Right lobe of liver (tissue), 6 donors: ENCODE data around the gene CELF2. TPM values are rescaled to one million over a fixed set of nuclear protein-coding genes. Genes with fewer than 3 reads are reported as not detected.

Source experiments
- ATAC-seq, 4 donors: fragments of 200-7000 bp; cut with Tn5 transposase; one replicate each; pipeline ENCODE4 v1.9.1; 2020; ENCODE audit warnings: mild to moderate bottlenecking in 4 of 4, moderate library complexity in 4 of 4
- DNase-seq, 3 donors: peaks; one replicate each; pipeline ENCODE4 v3.0.0-alpha.2; 2020
- H3K27ac ChIP-seq, 3 donors: fragments of 200-600 bp; one replicate each; pipeline ENCODE4 v1.8.0; 2022
- H3K27me3 ChIP-seq, 2 donors: fragments of 200-600 bp; one replicate each; pipeline ENCODE4 v1.8.0; 2022
- H3K36me3 ChIP-seq, 4 donors: fragments of 200-600 bp; sonication (generic) in 1 of 4; one replicate each; pipeline versions ENCODE4 v1.5.1 to v1.8.0; 2017 to 2022; ENCODE audit warnings: control low read depth in 1 of 4
- H3K4me1 ChIP-seq, 4 donors: fragments of 200-600 bp; sonication (generic) in 1 of 4; one replicate each; pipeline versions ENCODE4 v1.5.1 to v1.8.0; 2017 to 2022; ENCODE audit warnings: control low read depth in 1 of 4
- H3K4me3 ChIP-seq, 3 donors: fragments of 200-600 bp; one replicate each; pipeline ENCODE4 v1.8.0; 2022
- H3K9me3 ChIP-seq, 4 donors: fragments of 200-600 bp; sonication (generic) in 1 of 4; one replicate each; pipeline versions ENCODE4 v1.5.1 to v1.8.0; 2017 to 2022; ENCODE audit warnings: control low read depth in 1 of 4
- POLR2A ChIP-seq: fragments of 450-650 bp; IDR thresholded peaks from one replicate; pipeline ENCODE4 v1.6.1; 2017; ENCODE audit warnings: antibody characterized with exemption, mild to moderate bottlenecking
- WGBS: methylation state at CpG from one replicate; pipeline ENCODE4 v1.1.6; 2018; ENCODE audit warnings: low coverage, low lambda C conversion rate; ENCODE audit not compliant: insufficient coverage; ENCODE audit errors: missing lambda C conversion rate; 5-methylcytosine and 5-hydroxymethylcytosine counted together
- intact Hi-C, 2 donors: fragments of 100-400 bp; cut with DNase I; formaldehyde crosslinking; loops; one replicate each; pipeline versions ENCODE4 v1.11.2 to v1.14.1; 2022
- total RNA-seq, 6 experiments: library from RNA; depleted of rRNA in 2 of 6; stranded (reverse); fragments of >200 nt in 2 of 6; fragmentation: NEBNext Ultra II Directional in 3 of 6; extraction: Animal tissue kit (Norgen Biotek cat#: 25700) in 3 of 6; gene quantifications; one replicate each; pipeline versions ENCODE4 v1.1.0 to v1.2.4, GENCODE V29; 2016 to 2023
- TF ChIP-seq, protein P1 (sequence below), 4 donors: fragments of 200-600 bp in 3 of 4; fragments of 450-650 bp in 1 of 4; IDR thresholded peaks; one replicate each; pipeline versions ENCODE4 v1.5.1 to v1.8.0; 2016 to 2022; ENCODE audit warnings: antibody characterized with exemption in 4 of 4, mild to moderate bottlenecking in 2 of 4
- donor health status: DM: no; HTN: yes; CAD: no.
- donor health status: DM: no; HTN: no; CAD: no.
- donor health status: DM: no; HTN: no; CAD: no.
- donor health status: DM: no; HTN: yes; CAD: no.
- donor health status: DM: no; HTN: yes; CAD: no.

The CELF2 gene
- total RNA-seq, 6 experiments from 2014 or later: 2.4 to 6.2 (median 3.7) TPM

DNA sequence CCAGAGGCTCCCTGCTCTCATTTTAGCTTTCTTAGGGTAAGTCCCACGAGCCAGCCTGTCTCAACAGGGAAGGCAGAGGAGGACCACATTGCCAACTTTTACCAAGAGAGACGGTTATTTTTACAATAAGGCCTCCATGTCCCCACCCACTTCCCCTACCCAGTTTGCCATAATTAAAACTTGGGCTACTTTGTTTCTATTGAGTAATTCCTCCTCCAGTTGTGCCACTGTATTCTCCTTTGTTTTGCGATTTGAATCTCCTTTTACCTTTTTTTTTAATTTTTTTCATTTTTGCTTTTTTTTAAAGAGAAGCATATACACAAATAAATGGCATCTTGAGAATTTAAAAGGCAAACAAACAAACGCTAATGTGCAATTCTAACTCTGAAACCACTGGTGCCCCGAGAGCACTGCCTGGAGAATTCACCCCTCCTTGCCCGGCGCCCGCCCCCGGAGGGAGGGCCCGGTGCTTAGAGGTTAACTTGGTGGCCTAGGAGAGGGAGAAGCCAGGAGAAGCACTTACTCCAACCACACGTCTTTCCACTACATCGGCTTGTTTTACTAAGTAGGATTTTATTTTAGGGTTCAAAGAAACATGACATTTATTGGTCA is 311.5 kb downstream of the CELF2 start:
- no peak for DNase-seq
- no peak overlapping the region for H3K27ac ChIP-seq
- TF ChIP-seq, protein P1, sequence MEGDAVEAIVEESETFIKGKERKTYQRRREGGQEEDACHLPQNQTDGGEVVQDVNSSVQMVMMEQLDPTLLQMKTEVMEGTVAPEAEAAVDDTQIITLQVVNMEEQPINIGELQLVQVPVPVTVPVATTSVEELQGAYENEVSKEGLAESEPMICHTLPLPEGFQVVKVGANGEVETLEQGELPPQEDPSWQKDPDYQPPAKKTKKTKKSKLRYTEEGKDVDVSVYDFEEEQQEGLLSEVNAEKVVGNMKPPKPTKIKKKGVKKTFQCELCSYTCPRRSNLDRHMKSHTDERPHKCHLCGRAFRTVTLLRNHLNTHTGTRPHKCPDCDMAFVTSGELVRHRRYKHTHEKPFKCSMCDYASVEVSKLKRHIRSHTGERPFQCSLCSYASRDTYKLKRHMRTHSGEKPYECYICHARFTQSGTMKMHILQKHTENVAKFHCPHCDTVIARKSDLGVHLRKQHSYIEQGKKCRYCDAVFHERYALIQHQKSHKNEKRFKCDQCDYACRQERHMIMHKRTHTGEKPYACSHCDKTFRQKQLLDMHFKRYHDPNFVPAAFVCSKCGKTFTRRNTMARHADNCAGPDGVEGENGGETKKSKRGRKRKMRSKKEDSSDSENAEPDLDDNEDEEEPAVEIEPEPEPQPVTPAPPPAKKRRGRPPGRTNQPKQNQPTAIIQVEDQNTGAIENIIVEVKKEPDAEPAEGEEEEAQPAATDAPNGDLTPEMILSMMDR (IDR thresholded peaks at IDR 0.05): no peak
- TF ChIP-seq POLR2A: no peak
- intact Hi-C loops: no loop called here
- 60% methylated on average over 11 of the region's 12 CpGs for WGBS
- no peak overlapping the region for H3K4me3 ChIP-seq
- no peaks in the 10 kb centered on the region for H3K4me1 ChIP-seq
- no peaks in the 10 kb centered on the region for H3K36me3 ChIP-seq
- no peaks in the 10 kb centered on the region for H3K27me3 ChIP-seq
- H3K9me3 ChIP-seq: no peaks in the 10 kb centered on the region
- ATAC-seq: no peak

DNA sequence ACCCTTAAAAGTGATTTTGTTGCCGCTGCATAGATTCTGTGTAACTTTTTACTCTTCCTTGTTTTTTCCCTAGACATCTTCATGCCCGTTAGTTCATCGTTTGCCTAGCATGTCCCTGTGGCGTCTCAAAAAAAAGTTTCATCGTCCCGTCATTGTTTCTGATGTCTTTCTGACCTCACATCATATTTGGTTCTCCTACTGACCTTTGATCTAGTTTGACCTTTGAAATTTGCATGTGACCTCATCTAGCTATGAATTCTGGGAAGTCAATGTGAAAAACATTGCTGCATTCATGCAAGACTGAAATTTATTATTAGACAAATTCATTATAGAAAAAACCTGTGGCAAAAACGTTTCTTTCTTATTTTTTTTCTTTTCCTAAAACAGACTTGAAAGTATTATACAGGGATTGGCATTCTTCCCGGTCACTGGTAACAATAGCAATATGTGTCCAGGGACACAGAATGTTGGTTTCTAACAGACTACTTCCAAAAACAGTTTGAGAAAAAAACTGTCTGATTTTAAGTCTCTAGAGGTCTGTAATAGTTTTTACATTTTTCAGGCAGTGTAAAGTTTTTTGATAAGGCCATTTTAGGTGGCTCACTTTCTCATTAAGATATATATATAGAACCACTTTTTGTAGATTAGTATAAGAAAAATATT is 312.8 kb downstream of the CELF2 start:
- no peaks in the 10 kb centered on the region for H3K27me3 ChIP-seq
- no peaks in the 10 kb centered on the region for H3K36me3 ChIP-seq
- WGBS: 53% methylated on average over 8 of the region's 8 CpGs
- DNase-seq (no peak), ATAC-seq (peak in 1 of 4 donors; percentile 41)
- no peaks in the 10 kb centered on the region for H3K9me3 ChIP-seq
- no peak overlapping the region for H3K4me3 ChIP-seq
- TF ChIP-seq POLR2A: no peak
- TF ChIP-seq, protein P1 (IDR thresholded peaks at IDR 0.05): no peak
- intact Hi-C loops: no loop called here
- no peak overlapping the region for H3K27ac ChIP-seq
- H3K4me1 ChIP-seq: no peaks in the 10 kb centered on the region

DNA sequence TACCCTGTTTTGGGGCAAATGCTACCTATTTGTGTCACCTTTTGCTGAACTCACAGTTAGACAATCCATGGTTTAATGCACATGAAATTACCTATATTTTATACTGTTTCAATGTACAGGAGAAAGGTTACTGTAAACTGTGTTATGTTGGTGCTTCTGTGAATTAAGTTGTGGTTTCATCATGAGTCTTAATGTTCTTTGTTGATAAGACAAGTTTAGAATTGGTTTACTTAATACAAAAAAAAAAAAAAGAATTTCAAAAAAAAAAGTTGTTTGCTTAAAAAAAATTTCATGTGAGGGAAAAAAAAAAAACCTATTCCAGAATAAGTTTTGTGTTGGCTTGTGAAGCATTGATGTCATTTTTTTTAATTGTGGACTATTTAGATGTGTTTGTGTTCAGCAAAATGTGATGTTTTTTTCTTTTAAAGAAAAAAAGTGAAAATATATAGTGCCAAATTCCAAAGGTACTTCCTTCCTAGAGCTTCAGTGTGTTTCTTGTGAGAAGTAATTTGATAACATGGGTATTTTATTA is 313.4 kb downstream of the CELF2 start:
- intact Hi-C loops: no loop called here
- Histone ChIP-seq H3K27ac (no peak overlapping the region), H3K27me3 (no peaks in the 10 kb centered on the region), H3K36me3 (no peaks in the 10 kb centered on the region), H3K4me1 (no peaks in the 10 kb centered on the region), H3K9me3 (no peaks in the 10 kb centered on the region), H3K4me3 (no peak overlapping the region)
- TF ChIP-seq POLR2A: no peak
- TF ChIP-seq, protein P1 (IDR thresholded peaks at IDR 0.05): no peak
- DNase-seq (no peak), ATAC-seq (no peak)

DNA sequence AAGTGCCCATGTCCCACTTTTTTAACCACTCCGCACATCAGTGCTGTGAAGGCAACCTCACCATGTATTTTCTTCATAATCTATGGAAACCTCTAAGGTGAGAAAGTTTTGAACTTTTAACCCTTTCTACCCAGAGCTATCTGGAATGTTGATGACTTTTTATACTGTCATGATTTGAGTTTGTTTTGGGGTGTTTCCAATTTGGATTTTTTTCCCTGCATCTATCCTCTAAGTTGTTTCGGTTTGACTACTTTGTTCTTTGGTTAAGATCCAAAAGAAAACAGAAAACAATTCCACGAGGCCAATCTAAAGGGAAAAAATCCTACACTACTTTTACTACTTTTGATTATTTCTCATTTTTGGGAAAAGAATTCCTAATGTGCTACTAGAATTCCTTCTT is 314.1 kb downstream of the CELF2 start:
- Histone ChIP-seq H3K4me1 (no peaks in the 10 kb centered on the region), H3K4me3 (no peak overlapping the region), H3K27ac (no peak overlapping the region), H3K9me3 (no peaks in the 10 kb centered on the region), H3K27me3 (no peaks in the 10 kb centered on the region), H3K36me3 (no peaks in the 10 kb centered on the region)
- TF ChIP-seq POLR2A: no peak
- no peak for ATAC-seq
- 67% methylated on average over 3 of the region's 3 CpGs for WGBS
- DNase-seq: no peak
- intact Hi-C loops: no loop called here

DNA sequence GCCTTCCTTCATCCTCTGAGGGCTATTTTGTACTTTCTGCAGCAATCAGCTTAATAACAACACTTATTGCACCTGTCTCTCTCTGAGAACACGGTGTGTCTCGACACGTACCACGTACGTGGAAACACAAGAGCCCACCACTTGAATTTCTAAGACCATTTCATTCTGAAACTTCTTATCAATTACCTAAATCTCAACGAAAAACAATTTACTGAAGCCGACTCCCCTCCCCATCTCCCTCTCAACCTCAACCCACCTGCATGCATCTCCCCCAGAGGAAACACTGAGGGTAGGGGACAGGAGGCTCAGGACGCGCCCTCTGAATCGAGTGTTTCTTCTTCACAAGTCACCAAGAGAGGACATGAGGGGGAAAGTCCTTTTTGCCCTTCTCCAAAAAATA is 315.2 kb downstream of the CELF2 start:
- ATAC-seq (no peak), DNase-seq (no peak)
- Histone ChIP-seq H3K27me3 (no peaks in the 10 kb centered on the region), H3K27ac (no peak overlapping the region), H3K36me3 (no peaks in the 10 kb centered on the region), H3K4me3 (no peak overlapping the region), H3K9me3 (no peaks in the 10 kb centered on the region), H3K4me1 (no peaks in the 10 kb centered on the region)
- intact Hi-C loops: no loop called here
- TF ChIP-seq, protein P1 (IDR thresholded peaks at IDR 0.05): no peak
- TF ChIP-seq POLR2A: no peak
- WGBS: 57% methylated on average over 9 of the region's 10 CpGs
